ENCODE measurements around the gene CELSR1.

Gene CELSR1

DNA sequence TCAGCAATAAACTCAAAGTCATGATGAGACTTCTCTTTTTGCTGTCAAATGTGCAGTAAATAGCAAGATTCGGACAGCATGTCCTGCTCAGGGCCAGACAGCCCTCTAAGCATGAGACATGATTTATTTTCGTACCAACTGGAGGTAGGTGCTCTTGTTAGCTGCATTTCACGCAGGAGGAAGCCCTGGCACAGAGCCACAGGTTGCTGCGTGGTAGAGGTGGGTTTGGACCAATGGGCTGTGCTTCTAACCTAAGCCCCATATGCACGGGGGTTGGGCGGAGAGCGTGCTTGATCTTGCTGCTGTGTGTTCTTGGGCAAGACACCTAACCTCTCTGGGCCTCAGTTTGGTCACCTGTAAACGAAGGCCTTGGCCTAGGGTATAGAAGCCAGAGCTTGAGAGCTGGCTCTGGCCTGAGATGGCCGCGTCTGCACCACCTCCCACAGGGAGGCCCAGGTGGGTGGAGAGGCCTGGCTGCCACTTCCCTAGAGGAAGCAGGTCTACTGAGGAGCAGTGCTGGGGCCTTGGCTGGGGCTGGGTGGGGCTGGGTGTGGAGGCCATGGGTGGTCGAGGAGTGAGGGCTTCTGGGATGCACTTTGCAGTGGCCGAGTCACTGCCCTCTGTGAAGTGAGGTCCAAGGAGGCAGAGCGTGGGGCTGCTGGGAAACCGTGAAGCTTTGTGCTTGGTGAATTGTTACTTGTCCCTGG is 44.3 kb upstream of the CELSR1 start:
- H3K36me3 ChIP-seq (ENCODE audit: insufficient read depth) = no peaks in the 10 kb centered on the region
- H3K4me3 ChIP-seq (IDR thresholded peaks at IDR 0.05; ENCODE audit: insufficient read depth, low read depth, low read length) = no peak overlapping the region
- H3K4me1 ChIP-seq (ENCODE audit: low read depth, poor library complexity, severe bottlenecking) = peaks cover 7% of the 10 kb centered on the region
- TF ChIP-seq, protein P1, sequence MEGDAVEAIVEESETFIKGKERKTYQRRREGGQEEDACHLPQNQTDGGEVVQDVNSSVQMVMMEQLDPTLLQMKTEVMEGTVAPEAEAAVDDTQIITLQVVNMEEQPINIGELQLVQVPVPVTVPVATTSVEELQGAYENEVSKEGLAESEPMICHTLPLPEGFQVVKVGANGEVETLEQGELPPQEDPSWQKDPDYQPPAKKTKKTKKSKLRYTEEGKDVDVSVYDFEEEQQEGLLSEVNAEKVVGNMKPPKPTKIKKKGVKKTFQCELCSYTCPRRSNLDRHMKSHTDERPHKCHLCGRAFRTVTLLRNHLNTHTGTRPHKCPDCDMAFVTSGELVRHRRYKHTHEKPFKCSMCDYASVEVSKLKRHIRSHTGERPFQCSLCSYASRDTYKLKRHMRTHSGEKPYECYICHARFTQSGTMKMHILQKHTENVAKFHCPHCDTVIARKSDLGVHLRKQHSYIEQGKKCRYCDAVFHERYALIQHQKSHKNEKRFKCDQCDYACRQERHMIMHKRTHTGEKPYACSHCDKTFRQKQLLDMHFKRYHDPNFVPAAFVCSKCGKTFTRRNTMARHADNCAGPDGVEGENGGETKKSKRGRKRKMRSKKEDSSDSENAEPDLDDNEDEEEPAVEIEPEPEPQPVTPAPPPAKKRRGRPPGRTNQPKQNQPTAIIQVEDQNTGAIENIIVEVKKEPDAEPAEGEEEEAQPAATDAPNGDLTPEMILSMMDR (conservative IDR thresholded peaks at IDR 0.05; ENCODE audit: low read depth, low read length) = no peak
- H3K27me3 ChIP-seq (ENCODE audit: insufficient read depth, low read depth) = 0 out of 2 replicates have a peak, but pooled peaks cover 6% of the 10 kb centered on the region
- no peaks in the 10 kb centered on the region for H3K79me2 ChIP-seq (ENCODE audit: insufficient read depth, low read depth)
- no peak overlapping the region for H3K4me2 ChIP-seq
- H4K20me1 ChIP-seq (ENCODE audit: insufficient read depth) = no peaks in the 10 kb centered on the region
- no peak overlapping the region for H3K27ac ChIP-seq
- no peak overlapping the region for H2AFZ ChIP-seq (ENCODE audit: low read depth)
- no peak overlapping the region for H3K9ac ChIP-seq

DNA sequence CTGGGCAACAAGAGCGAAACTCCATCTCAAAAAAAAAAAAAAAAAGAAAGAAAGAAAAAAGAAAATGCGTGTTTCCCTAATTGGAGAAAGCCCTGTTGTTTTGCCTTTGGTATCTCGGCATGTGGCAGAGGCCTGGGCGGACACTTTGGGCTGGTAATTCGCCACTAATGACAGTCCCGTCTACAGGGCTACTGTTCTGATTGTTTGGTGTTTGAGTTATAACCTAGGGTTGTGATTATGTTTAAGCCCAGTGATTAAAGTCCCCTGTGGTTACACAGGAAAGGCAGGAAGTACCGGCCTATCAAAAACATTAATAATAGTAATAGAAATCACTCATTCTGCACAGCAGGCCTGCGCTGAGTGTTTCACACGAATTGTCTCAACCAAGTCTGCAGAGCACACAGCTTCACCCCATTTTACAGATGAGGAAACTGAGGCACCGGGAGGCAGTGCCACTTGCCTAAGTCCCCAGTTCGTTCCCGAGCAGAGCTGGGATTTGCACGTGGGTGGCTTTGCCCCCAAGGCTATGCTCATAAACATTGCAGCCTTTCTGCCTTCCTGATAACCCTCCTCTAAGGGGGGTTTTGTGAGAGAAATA is 43.6 kb upstream of the CELSR1 start:
- no peak overlapping the region for H3K27ac ChIP-seq
- H3K9ac ChIP-seq = no peak overlapping the region
- no peaks in the 10 kb centered on the region for H4K20me1 ChIP-seq (ENCODE audit: insufficient read depth)
- no peak overlapping the region for H3K4me2 ChIP-seq
- H3K4me1 ChIP-seq (ENCODE audit: low read depth, poor library complexity, severe bottlenecking) = peaks cover 10% of the 10 kb centered on the region
- H3K4me3 ChIP-seq (IDR thresholded peaks at IDR 0.05; ENCODE audit: insufficient read depth, low read depth, low read length) = no peak overlapping the region
- no peaks in the 10 kb centered on the region for H3K36me3 ChIP-seq (ENCODE audit: insufficient read depth)
- TF ChIP-seq, protein P1 (conservative IDR thresholded peaks at IDR 0.05; ENCODE audit: low read depth, low read length) = no peak
- 0 out of 2 replicates have a peak, but pooled peaks cover 8% of the 10 kb centered on the region for H3K27me3 ChIP-seq (ENCODE audit: insufficient read depth, low read depth)
- H3K79me2 ChIP-seq (ENCODE audit: insufficient read depth, low read depth) = no peaks in the 10 kb centered on the region
- H2AFZ ChIP-seq (ENCODE audit: low read depth) = no peak overlapping the region

DNA sequence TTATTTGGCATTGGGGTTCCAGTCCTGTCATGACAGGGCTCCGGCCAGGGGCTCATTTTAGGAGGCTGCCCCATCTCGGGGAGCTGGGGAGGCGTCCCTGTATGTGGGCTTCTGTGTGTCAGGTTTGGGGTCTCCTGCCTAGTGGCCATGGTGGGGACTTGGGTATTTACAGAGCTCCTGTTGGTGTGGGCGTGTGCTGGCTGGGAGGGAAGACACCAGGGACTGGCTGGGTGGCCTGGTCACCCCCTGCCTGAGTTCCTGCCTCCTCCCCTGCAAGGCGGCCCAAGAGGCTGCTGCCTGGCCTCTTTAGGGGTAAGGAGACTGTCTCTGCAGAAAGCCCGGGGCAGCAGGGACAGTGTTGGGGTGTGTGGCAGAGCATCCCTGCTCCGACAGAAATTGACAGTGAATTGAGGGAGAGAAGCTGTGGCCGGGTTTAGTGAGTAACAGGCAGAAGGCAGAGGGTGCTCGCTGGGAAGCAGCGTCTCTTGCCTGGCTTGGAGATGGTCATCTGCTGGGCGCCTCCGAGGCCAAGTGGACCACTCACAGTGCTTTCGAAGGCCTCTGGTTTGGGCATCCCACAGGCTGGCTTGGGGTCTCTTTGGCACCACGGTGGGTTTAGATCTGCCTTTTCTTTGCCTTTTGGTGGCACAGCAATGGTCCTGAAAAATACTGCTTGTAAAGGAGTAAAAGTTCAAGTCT is 42.5 kb upstream of the CELSR1 start:
- H3K79me2 ChIP-seq (ENCODE audit: insufficient read depth, low read depth) = no peaks in the 10 kb centered on the region
- no peak overlapping the region for H3K9ac ChIP-seq
- no peak overlapping the region for H3K27ac ChIP-seq
- no peak overlapping the region for H3K4me2 ChIP-seq
- H3K4me3 ChIP-seq (IDR thresholded peaks at IDR 0.05; ENCODE audit: insufficient read depth, low read depth, low read length) = no peak overlapping the region
- H4K20me1 ChIP-seq (ENCODE audit: insufficient read depth) = no peaks in the 10 kb centered on the region
- H3K4me1 ChIP-seq (ENCODE audit: low read depth, poor library complexity, severe bottlenecking) = peaks cover 10% of the 10 kb centered on the region
- TF ChIP-seq, protein P1 (conservative IDR thresholded peaks at IDR 0.05; ENCODE audit: low read depth, low read length) = no peak
- peaks cover 8% of the 10 kb centered on the region; the same call in 1 of the 2 replicates for H3K27me3 ChIP-seq (ENCODE audit: insufficient read depth, low read depth)
- H2AFZ ChIP-seq (ENCODE audit: low read depth) = no peak overlapping the region
- H3K36me3 ChIP-seq (ENCODE audit: insufficient read depth) = no peaks in the 10 kb centered on the region

DNA sequence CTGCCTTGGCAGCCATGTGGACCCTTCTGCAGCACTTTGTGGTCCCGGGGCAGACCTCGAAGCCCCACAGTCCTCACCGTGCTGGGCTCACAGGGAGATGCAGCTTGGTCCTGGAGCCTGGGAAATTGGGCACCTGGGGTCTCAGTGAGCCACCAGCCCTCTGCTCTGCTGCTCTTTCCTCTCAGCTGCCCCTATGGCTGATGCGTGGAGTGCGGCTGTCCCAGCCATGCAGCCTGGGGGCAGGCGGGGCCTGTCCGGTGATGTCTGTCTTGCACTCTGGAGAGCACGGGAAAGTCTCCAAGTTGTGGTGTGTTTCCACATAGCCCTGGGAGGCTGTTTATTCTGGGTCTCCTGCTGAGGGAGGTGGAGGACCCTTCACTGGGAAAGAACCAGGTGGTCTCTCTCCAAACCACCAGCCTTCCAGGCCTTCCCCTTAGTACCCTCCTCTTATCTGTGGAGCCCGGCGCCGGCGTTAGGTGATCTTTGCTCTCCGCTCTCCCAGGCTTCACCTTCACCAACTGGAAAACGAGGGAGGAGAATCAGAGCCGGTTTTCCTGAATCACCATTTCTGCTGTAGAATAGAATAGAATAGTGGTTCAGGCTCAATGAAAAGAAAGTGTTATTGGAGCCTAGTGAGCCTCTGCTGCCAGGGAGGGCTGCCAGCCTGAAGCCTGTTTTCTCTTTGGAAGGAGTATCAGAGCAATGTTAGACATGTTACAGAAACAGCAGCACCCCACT is 41.6 kb upstream of the CELSR1 start:
- peaks cover 8% of the 10 kb centered on the region; the same call in 1 of the 2 replicates for H3K27me3 ChIP-seq (ENCODE audit: insufficient read depth, low read depth)
- H2AFZ ChIP-seq (ENCODE audit: low read depth) = no peak overlapping the region
- no peaks in the 10 kb centered on the region for H3K36me3 ChIP-seq (ENCODE audit: insufficient read depth)
- H3K79me2 ChIP-seq (ENCODE audit: insufficient read depth, low read depth) = no peaks in the 10 kb centered on the region
- H3K27ac ChIP-seq = no peak overlapping the region
- H3K4me1 ChIP-seq (ENCODE audit: low read depth, poor library complexity, severe bottlenecking) = peaks cover 10% of the 10 kb centered on the region
- H4K20me1 ChIP-seq (ENCODE audit: insufficient read depth) = no peaks in the 10 kb centered on the region
- no peak overlapping the region for H3K9ac ChIP-seq
- H3K4me3 ChIP-seq (IDR thresholded peaks at IDR 0.05; ENCODE audit: insufficient read depth, low read depth, low read length) = no peak overlapping the region
- H3K4me2 ChIP-seq = no peak overlapping the region
- TF ChIP-seq, protein P1 (conservative IDR thresholded peaks at IDR 0.05; ENCODE audit: low read depth, low read length) = no peak
